Measurements from ENCODE around the gene AREG. TPM values are rescaled to one million over a fixed set of nuclear protein-coding genes. Genes with fewer than 3 reads are reported as not detected.

The AREG gene
- polyA plus RNA-seq, 1 donor (not counting 4 experiments of a cell fraction or from before 2014, with no cell fraction given): 1,566 TPM

DNA sequence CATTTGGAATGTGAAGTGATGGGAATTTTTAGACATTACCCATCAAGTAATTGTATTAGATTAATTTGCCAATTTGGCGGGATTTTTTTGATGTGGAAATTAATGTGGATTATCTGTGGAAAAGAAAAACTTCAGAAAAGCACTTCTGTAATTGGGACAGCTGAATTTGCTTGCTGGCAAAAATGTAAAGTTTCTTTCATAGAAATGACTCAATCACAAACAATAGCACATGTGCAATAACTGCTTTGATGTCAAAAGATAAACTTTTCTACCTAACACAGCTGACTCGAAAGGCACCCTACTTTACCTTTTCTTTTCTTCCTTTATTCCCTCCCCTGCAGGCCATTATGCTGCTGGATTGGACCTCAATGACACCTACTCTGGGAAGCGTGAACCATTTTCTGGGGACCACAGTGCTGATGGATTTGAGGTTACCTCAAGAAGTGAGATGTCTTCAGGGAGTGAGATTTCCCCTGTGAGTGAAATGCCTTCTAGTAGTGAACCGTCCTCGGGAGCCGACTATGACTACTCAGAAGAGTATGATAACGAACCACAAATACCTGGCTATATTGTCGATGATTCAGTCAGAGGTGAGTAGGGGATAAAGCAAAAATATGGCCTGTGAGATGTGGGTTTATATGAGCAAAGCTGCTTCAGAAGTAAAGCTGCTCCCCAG is 1.4 kb downstream of the AREG start:
- peaks cover 21 to 39% of the 10 kb centered on the region in 2 experiments for H3K36me3 ChIP-seq (ENCODE audit: control insufficient read depth in 2 of 2, extremely low read depth in 1 of 2, insufficient read depth in 2 of 2, low read length in 2 of 2)
- dilution Hi-C loops (cut with MboI; ENCODE audit: extremely low pct_ligation_motif_present, low sequenced_read_pairs): no loop called here

DNA sequence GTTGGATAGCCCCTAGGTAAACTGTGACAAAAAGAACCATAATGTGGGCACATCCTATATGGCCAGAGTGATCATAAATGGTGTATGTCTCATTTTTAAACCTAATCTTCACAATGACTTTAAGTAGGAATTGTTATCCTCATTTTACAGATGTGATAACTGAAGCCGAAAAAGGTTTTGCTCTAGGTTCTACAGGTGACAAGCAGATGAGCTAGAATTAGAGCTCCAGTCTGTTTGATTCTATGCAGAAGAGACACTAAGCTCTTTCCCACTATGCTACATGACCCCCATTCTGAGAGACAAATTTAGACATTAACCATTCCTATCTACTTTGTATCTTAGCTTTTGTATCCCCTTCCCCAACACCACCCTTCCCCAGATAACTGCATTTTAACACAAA is 2.0 kb downstream of the AREG start:
- no peak for FAIRE-seq
- H3K9ac ChIP-seq (ENCODE audit: control insufficient read depth, extremely low read depth, insufficient read depth, low read length): peak overlapping the region; percentile 98
- dilution Hi-C loops (cut with MboI; ENCODE audit: extremely low pct_ligation_motif_present, low sequenced_read_pairs): no loop called here

More for the DNA sequence above, 1.4 kb downstream of the AREG start:
- Histone ChIP-seq H3K9me1 (ENCODE audit: control insufficient read depth, extremely low read depth, insufficient read depth, low read length) (no peaks in the 10 kb centered on the region), H3K79me2 (ENCODE audit: control insufficient read depth, insufficient read depth, low read length) (peaks cover 39% of the 10 kb centered on the region), H3K9ac (ENCODE audit: control insufficient read depth, extremely low read depth, insufficient read depth, low read length) (peak overlapping the region; percentile 98), H3K4me2 (ENCODE audit: control insufficient read depth, extremely low read depth, insufficient read depth, low read depth, low read length) (peak overlapping the region; percentile 77), H3K27ac (ENCODE audit: control insufficient read depth, insufficient read depth, low read length) (peak overlapping the region; percentile 93), H3K4me3 (ENCODE audit: control insufficient read depth in 2 of 3, extremely low read depth in 1 of 3, insufficient read depth in 2 of 3, low read depth in 1 of 3, low read length in 3 of 3) (peak overlapping the region; percentile 50 to 96 (median 67)), H3K27me3 (ENCODE audit: control insufficient read depth, extremely low read depth, insufficient read depth, low read length) (no peaks in the 10 kb centered on the region), H4K20me1 (ENCODE audit: control insufficient read depth, extremely low read depth, insufficient read depth, low read length) (peaks cover 27% of the 10 kb centered on the region), H3K9me3 (ENCODE audit: control insufficient read depth, low read depth, low read length) (no peaks in the 10 kb centered on the region), H2AFZ (ENCODE audit: control insufficient read depth, low read length) (no peak overlapping the region), H3K4me1 (ENCODE audit: control insufficient read depth, extremely low read depth, insufficient read depth, low read length) (peaks cover 29% of the 10 kb centered on the region)
- DNase-seq (ENCODE audit: low read depth, low spot score): peak; percentile 50
- no peak for TF ChIP-seq EZH2 (IDR thresholded peaks at IDR 0.05; ENCODE audit: low read length)
- TF ChIP-seq, protein P1, sequence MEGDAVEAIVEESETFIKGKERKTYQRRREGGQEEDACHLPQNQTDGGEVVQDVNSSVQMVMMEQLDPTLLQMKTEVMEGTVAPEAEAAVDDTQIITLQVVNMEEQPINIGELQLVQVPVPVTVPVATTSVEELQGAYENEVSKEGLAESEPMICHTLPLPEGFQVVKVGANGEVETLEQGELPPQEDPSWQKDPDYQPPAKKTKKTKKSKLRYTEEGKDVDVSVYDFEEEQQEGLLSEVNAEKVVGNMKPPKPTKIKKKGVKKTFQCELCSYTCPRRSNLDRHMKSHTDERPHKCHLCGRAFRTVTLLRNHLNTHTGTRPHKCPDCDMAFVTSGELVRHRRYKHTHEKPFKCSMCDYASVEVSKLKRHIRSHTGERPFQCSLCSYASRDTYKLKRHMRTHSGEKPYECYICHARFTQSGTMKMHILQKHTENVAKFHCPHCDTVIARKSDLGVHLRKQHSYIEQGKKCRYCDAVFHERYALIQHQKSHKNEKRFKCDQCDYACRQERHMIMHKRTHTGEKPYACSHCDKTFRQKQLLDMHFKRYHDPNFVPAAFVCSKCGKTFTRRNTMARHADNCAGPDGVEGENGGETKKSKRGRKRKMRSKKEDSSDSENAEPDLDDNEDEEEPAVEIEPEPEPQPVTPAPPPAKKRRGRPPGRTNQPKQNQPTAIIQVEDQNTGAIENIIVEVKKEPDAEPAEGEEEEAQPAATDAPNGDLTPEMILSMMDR (optimal IDR thresholded peaks at IDR 0.05 in 1 of 3, IDR thresholded peaks at IDR 0.05 in 1 of 3, conservative IDR thresholded peaks at IDR 0.05 in 1 of 3; ENCODE audit: extremely low read depth in 1 of 3, insufficient read depth in 2 of 3, low read length in 3 of 3): no peak
- FAIRE-seq: peak; percentile 89

More for the DNA sequence above, 2.0 kb downstream of the AREG start:
- Histone ChIP-seq H2AFZ (ENCODE audit: control insufficient read depth, low read length) (no peak overlapping the region), H3K4me3 (ENCODE audit: control insufficient read depth in 2 of 3, extremely low read depth in 1 of 3, insufficient read depth in 2 of 3, low read depth in 1 of 3, low read length in 3 of 3) (peak overlapping the region; percentile 50 to 96 (median 67)), H4K20me1 (ENCODE audit: control insufficient read depth, extremely low read depth, insufficient read depth, low read length) (peaks cover 27% of the 10 kb centered on the region), H3K36me3 (ENCODE audit: control insufficient read depth in 2 of 2, extremely low read depth in 1 of 2, insufficient read depth in 2 of 2, low read length in 2 of 2) (peaks cover 21 to 40% of the 10 kb centered on the region in 2 experiments), H3K9me3 (ENCODE audit: control insufficient read depth, low read depth, low read length) (no peaks in the 10 kb centered on the region), H3K9me1 (ENCODE audit: control insufficient read depth, extremely low read depth, insufficient read depth, low read length) (no peaks in the 10 kb centered on the region), H3K4me1 (ENCODE audit: control insufficient read depth, extremely low read depth, insufficient read depth, low read length) (peaks cover 27% of the 10 kb centered on the region), H3K4me2 (ENCODE audit: control insufficient read depth, extremely low read depth, insufficient read depth, low read depth, low read length) (peak overlapping the region; percentile 77), H3K79me2 (ENCODE audit: control insufficient read depth, insufficient read depth, low read length) (peaks cover 39% of the 10 kb centered on the region), H3K27ac (ENCODE audit: control insufficient read depth, insufficient read depth, low read length) (peak overlapping the region; percentile 93), H3K27me3 (ENCODE audit: control insufficient read depth, extremely low read depth, insufficient read depth, low read length) (no peaks in the 10 kb centered on the region)
- DNase-seq (ENCODE audit: low read depth, low spot score): peak; percentile 25
- no peak for TF ChIP-seq EZH2 (IDR thresholded peaks at IDR 0.05; ENCODE audit: low read length)
- TF ChIP-seq, protein P1 (optimal IDR thresholded peaks at IDR 0.05 in 1 of 3, IDR thresholded peaks at IDR 0.05 in 1 of 3, conservative IDR thresholded peaks at IDR 0.05 in 1 of 3; ENCODE audit: extremely low read depth in 1 of 3, insufficient read depth in 2 of 3, low read length in 3 of 3): no peak
